Effector CD4-positive, alpha-beta T cell (primary cell): Measurements from ENCODE around the gene HARS2.
"Not testable (repeated sequence)": the region's sequence is repeated elsewhere in the genome, so short reads cannot be mapped to it uniquely, and the experiment has no call there.

Experiments
- DNase-seq: peaks from one replicate; pipeline ENCODE4 v3.0.0-alpha.2; 2020
- total RNA-seq: gene quantifications from one replicate; lab custom pipeline; 2026; lab: John Stamatoyannopoulos, UW

Gene HARS2, protein sequence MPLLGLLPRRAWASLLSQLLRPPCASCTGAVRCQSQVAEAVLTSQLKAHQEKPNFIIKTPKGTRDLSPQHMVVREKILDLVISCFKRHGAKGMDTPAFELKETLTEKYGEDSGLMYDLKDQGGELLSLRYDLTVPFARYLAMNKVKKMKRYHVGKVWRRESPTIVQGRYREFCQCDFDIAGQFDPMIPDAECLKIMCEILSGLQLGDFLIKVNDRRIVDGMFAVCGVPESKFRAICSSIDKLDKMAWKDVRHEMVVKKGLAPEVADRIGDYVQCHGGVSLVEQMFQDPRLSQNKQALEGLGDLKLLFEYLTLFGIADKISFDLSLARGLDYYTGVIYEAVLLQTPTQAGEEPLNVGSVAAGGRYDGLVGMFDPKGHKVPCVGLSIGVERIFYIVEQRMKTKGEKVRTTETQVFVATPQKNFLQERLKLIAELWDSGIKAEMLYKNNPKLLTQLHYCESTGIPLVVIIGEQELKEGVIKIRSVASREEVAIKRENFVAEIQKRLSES
- 49.9 reads per million, percentile 68 among the genes with 10 or more reads in this experiment for total RNA-seq

DNA sequence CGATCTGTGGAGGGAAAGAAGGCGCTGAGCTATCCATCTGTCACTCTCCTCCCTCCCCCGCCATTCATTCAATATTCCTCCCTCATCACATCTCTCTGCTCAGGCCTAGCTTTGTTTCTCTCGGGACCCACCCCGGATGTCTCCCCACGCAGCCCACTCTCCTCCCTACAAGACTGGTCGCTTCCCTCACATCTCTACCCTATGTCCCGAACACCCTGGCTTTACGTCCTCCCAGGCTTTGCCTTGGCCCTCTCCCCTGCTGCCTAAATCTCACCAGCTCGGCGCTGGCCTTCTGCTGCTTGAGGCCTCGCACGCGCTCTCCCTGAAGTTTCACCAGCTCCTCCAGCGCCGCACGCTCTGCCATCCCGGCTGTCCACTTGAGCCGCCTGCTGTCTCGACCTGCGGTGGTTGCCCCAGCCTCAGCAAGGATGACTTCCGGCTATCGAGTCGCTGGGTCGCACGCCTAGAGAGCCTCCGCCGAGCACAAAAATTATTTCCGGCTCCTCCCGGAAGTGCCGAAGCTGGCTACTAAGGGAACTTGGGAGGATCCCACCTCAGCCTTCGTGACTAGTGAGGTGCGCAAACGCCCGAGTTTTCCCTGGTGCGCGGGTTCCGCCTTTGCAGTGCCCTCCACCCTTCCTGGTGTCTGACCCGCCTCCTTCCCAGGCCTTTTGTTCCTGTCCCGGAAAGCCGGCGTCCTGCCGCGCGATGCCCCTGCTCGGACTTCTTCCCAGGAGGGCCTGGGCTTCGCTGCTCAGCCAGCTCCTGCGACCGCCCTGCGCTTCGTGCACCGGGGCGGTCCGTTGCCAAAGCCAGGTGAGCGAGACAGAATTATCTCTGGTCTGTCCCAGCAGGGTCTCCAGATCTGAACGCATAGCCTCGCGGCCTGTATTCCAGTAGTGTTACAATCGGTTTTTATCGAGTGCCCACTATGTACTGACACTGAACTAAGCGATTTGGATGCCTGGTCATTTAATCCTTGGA lies at the start of gene HARS2, which contains the start of gene HARS1:
Gene HARS2 (plus strand): TSS at position 515 of the 984 bp plus-strand sequence. CDS start 194 bp downstream, at position 709.
Gene HARS1 (minus strand): TSS at position 430 of the 984 bp plus-strand sequence. CDS start 66 bp downstream, at position 364.
- peak; percentile 78 for DNase-seq

DNA sequence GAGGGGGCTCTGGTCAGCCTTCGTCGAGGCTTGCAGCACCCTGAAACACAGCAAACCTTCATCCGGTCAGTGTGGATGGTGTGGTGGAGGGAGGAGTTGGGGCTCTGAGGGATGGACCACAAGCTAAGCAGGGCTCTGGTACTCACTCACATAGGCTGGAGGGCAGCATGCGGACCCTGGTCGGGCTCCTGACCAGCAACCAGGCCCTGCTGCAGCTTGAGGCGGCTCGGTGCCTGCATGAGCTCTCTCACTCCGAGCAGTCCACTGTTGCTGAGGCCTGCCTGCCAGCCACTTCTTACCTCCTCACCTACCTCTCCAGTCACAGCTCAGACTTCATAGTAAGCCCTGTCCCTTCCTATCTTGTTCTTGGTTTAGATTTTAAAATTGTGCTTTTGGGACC lies 49.5 kb upstream of the HARS2 start:
- no peak for DNase-seq

- DNase-seq = no peak
Observed at GRCh38 chr5:140642718-140643117, 48.5 kb upstream of the HARS2 start.

GRCh38 chr5:140647042-140647419 lies 44.2 kb upstream of the HARS2 start:
- DNase-seq = no peak

DNA sequence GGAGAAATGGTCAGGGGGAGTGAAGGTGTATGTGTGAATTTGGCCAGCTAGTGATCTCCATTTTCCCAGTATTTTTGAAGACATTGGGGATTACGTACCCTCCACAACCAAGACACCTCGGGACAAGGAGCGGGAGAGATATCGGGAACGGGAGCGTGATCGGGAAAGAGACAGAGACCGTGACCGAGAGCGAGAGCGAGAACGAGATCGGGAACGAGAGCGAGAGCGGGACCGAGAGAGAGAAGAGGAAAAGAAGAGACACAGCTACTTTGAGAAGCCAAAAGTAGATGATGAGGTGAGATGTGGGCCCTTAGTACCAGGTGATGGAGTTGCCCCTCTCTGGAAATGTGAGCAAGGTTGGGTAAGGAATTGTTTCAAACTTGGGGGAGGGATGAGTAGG lies 32.4 kb upstream of the HARS2 start:
- DNase-seq = no peak

DNA sequence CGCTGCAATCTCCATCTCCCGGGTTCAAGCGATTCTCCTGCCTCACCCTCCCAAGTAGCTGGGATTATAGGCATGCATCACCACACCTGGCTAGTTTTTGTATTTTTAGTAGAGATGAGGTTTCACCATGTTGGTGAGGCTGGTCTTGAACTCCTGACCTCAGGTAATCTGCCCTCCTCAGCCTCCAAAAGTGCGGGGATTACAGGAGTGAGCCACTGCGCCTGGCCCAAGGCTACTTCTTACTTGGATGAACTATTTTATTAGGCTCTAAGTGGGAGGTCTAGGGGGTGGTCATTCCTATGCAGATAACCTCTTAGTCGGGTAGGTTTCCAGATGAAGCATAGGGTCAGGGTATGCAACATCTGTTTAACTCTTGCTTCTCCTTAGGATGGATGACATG lies 30.9 kb upstream of the HARS2 start:
- not testable (repeated sequence) for DNase-seq

GRCh38 chr5:140664030-140664358 lies 27.3 kb upstream of the HARS2 start:
- no peak for DNase-seq

DNA sequence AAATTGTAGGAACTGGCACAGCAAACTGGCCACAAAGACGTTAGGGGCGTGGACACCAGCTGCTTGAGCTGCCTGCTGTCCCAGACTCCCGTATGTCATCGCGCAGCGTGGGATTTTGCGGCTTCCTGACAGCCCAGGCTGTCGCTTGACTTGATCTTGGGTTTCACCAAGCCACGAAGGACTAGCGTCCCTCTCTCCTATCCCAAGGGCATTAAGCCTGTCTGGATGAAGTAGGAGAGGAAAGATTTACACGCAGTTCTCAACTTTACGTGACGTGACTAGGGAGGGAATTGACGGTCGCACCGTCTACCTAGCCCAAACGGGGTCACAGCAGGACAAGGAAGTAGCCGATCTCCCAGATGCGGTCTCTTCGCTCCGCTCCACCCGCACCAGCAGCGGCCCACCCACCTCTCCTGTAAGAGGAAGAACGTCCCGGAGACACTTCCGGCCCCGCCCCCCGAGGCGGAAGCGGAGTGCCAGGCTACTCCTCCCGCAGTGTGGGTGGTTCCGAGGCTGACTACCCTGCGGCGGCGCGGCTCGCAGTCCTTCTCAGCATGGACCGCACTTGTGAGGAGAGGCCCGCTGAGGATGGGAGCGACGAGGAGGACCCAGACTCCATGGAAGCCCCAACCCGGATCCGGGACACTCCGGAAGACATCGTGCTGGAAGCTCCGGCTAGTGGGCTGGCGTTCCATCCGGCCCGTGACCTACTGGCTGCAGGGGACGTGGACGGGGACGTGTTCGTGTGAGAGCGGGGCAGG lies 26.7 kb upstream of the HARS2 start, which contains the start of gene WDR55:
Gene WDR55 (plus strand): TSS at position 546 of the 761 bp plus-strand sequence. CDS start 9 bp downstream, at position 555.
- DNase-seq = peak; percentile 97

DNA sequence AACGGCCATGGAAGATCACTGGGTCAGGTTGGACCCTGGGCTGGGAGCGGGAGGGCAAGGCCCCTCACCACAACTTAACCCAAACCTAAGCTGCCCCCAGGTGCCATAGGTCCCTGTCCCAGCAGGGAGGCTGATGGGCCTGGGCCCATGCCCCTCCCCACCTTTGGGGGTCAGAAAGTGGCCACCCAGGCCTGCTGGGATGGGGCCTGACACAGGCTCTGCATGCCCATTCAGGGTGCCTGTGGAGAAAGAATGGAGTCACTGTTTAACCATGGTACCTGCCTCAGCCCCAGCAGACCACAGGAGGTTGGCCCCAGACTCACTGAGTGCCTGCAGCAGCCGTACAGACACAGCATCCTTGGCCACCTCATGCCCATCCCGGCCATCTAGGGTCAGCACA lies 20.2 kb upstream of the HARS2 start:
- DNase-seq = not testable (repeated sequence)

- no peak for DNase-seq
Observed at GRCh38 chr5:140671472-140672125, 19.7 kb upstream of the HARS2 start.

- DNase-seq = no peak
Observed at GRCh38 chr5:140672455-140673186, 18.6 kb upstream of the HARS2 start.

GRCh38 chr5:140673187-140673976 lies 17.9 kb upstream of the HARS2 start, which contains the start of gene DND1:
Gene DND1 (minus strand): TSS chr5:140673576. CDS start chr5:140673542, 34 bp downstream.
- no peak for DNase-seq

DNA sequence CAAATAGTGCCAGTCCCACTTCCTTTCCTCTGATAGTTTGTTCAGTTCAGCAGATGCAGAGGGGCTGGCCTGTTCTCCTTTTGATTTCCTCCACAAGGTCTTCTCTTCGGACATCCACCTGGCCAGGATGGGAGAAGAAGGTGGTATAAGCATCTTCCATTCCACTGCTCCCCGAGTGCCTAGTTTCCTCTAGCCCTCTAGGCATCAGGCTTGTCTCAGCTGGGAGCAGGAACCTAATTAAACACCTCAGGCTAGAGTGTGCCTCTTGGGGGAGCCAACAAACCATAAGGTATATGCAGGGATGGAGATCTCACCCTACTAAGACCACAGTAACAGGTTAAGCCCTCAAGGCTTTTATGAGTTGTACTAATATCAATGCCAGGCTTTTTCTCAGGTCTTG lies 17.0 kb upstream of the HARS2 start:
- DNase-seq = no peak

DNA sequence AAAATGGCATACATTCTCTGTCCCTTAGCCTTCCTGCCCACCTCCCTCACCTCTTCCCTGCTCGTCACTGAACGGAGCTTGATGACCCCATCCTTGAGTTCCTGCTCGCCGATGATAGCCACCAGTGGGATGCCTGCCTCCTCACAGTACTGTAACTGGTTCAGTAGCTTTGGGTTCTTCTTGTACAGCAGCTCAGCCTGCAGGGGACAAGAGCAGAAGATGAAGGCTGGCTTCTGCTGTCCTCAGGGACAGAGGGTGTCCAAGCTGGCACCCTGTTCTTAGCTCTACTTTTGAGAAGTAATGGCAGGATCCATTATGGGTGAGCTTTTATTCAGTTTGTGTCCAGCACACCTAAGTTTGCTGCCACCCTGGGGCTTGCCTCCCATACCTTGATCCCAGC lies 16.6 kb upstream of the HARS2 start:
- no peak for DNase-seq

GRCh38 chr5:140677947-140678346 lies 13.3 kb upstream of the HARS2 start:
- no peak for DNase-seq

GRCh38 chr5:140678993-140679392 lies 12.3 kb upstream of the HARS2 start:
- DNase-seq = no peak

DNA sequence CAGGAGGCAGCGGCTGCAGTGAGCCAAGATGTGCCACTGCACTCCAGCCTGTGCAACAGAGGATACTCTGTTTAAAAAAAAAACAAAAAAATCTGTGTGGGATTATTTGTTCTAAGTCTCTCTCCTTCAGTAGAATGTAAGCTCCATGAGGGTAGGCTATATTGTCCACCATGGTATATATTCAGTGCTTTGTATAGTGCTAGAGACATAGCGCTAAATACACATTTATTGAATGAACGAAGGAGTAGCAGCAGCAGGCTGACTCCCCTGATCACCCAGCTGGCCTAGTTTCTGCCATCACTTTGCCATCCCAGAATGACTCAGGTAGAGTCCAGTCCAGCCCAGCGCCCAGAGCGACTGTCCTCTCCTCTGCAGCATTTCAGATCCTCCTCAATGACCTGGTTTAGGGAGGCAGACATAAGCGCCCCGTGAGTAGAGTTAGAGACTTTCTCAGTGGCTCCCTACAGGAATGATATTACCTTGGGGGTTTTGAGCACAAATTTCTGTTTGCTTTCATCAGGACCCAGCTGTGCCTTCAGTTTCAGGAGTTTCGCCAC lies 801 bp upstream of the HARS2 start:
- no peak for DNase-seq

DNA sequence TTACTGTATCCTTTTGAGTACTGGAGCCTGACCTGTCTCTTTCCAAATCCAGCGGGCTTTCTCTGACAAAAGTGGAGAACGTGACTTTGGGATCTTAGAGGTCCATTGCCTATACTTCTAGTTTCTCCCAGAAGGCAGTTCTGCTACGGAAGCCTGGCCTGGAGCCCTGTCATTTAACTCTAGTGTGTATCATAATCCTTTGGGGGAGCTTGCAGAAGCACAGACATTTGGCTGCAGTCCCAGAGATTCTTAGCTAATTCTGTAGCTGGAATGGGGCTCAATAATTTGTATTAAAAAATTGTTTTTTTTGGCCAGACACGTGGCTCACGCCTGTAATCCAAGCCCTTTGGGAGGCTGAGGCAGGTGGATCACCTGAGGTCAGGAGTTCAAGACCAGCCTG lies 3.0 kb downstream of the HARS2 start:
- DNase-seq = no peak

GRCh38 chr5:140696891-140697492 lies 5.7 kb downstream of the HARS2 start:
- DNase-seq = no peak
